H4 (cell line): Measurements from ENCODE around the gene ANKUB1. TPM values are rescaled to one million over a fixed set of nuclear protein-coding genes. Genes with fewer than 3 reads are reported as not detected.

Experiments
- total RNA-seq: library from RNA; depleted of rRNA; stranded (reverse); fragments of >200 nt; shearing (Covaris generic); gene quantifications from 2 replicates; pipeline ENCODE4 v1.2.3, GENCODE V29; 2014; rRNA removed

ANKUB1 gene
- total RNA-seq, 1 experiment from 2014 or later: not detected

Other genes with a start within 250 kb of the ANKUB1 start
- gene WWTR1, start 134.5 kb downstream of the ANKUB1 start, total RNA-seq: 37.2 and 47.4 TPM in 2 replicates
- gene COMMD2, start 40.1 kb downstream of the ANKUB1 start, total RNA-seq: 52.3 and 52.7 TPM in 2 replicates
- 42.3 and 72.7 TPM in 2 replicates for gene RNF13, start 20.7 kb upstream of the ANKUB1 start, total RNA-seq
- 333 and 336 TPM in 2 replicates for gene PFN2, start 178.3 kb upstream of the ANKUB1 start, total RNA-seq